ENCODE measurements around the gene PCDH1.

GRCh38 chr5:141909212-141909611 is 31.0 kb upstream of the PCDH1 start:
- TF ChIP-seq POLR2AphosphoS5 (IDR thresholded peaks at IDR 0.05; ENCODE audit: low read depth, low read length): no peak
- TF ChIP-seq REST (IDR thresholded peaks at IDR 0.05; ENCODE audit: insufficient read depth in 1 of 2, low read depth in 2 of 2, low read length in 2 of 2): no peak
- no peak for TF ChIP-seq SIN3A (IDR thresholded peaks at IDR 0.05; ENCODE audit: borderline replicate concordance, insufficient read depth, low read length)
